SU-DHL-6 (cell line): ENCODE measurements around the gene REPS2.

Experiments
- CTCF ChIP-seq: fragments of 200-600 bp; sonication (generic); IDR thresholded peaks from one replicate; pipeline ENCODE4 v1.5.1; 2017; ENCODE audit warnings: antibody characterized with exemption, mild to moderate bottlenecking, low read length, moderate library complexity; ENCODE audit not compliant: insufficient read depth, poor library complexity, severe bottlenecking
- EZH2phosphoT487 ChIP-seq: fragments of 200-600 bp; sonication (generic), shearing (Covaris generic); conservative IDR thresholded peaks from 2 replicates; pipeline ENCODE4 v1.6.1; 2018; ENCODE audit warnings: mild to moderate bottlenecking, antibody characterized with exemption, low read length, moderate library complexity, mixed read lengths

GRCh38 chrX:17052793-17053192, 106.3 kb downstream of the REPS2 start:
- TF ChIP-seq CTCF, result no peak
- TF ChIP-seq EZH2phosphoT487, result no peak
